Activated gamma-delta T cell (primary cell): ENCODE measurements around the gene RBFOX1.

Experiments used
- DNase-seq: peaks from one replicate; lab custom pipeline; 2025; lab: John Stamatoyannopoulos, UW
- total RNA-seq, 2 donors: gene quantifications; one replicate each; lab custom pipeline; 2026; lab: John Stamatoyannopoulos, UW

Gene RBFOX1
- total RNA-seq, result 0.10 to 0.22 reads per million in 2 donors

- DNase-seq, result no peak
Measured at GRCh38 chr16:7332611-7333010, at the start of gene RBFOX1. Gene RBFOX1 (plus strand): TSS chr16:7332845.

- DNase-seq, result no peak
Measured at GRCh38 chr16:7284780-7285179, 47.9 kb upstream of the RBFOX1 start.

GRCh38 chr16:7285520-7285919, 47.1 kb upstream of the RBFOX1 start:
- DNase-seq, result no peak

GRCh38 chr16:7289299-7289698, 43.3 kb upstream of the RBFOX1 start:
- DNase-seq, result no peak

GRCh38 chr16:7290682-7291081, 42.0 kb upstream of the RBFOX1 start:
- no peak for DNase-seq

GRCh38 chr16:7294020-7294419, 38.6 kb upstream of the RBFOX1 start:
- no peak for DNase-seq

GRCh38 chr16:7303052-7303610, 29.5 kb upstream of the RBFOX1 start:
- DNase-seq, result no peak

GRCh38 chr16:7303660-7304200, 28.9 kb upstream of the RBFOX1 start:
- no peak for DNase-seq

- no peak for DNase-seq
Measured at GRCh38 chr16:7304279-7304678, 28.4 kb upstream of the RBFOX1 start.

- DNase-seq, result no peak
Measured at GRCh38 chr16:7304958-7305357, 27.7 kb upstream of the RBFOX1 start.

GRCh38 chr16:7313170-7313569, 19.5 kb upstream of the RBFOX1 start:
- DNase-seq, result no peak

- no peak for DNase-seq
Measured at GRCh38 chr16:7314163-7314562, 18.5 kb upstream of the RBFOX1 start.

- DNase-seq, result no peak
Measured at GRCh38 chr16:7315813-7316212, 16.8 kb upstream of the RBFOX1 start.

GRCh38 chr16:7316281-7316888, 16.3 kb upstream of the RBFOX1 start:
- DNase-seq, result no peak

- no peak for DNase-seq
Measured at GRCh38 chr16:7317982-7318381, 14.7 kb upstream of the RBFOX1 start.

- no peak for DNase-seq
Measured at GRCh38 chr16:7318686-7319085, 14.0 kb upstream of the RBFOX1 start.

- DNase-seq, result no peak
Measured at GRCh38 chr16:7319514-7319913, 13.1 kb upstream of the RBFOX1 start.

- DNase-seq, result no peak
Measured at GRCh38 chr16:7321661-7322060, 11.0 kb upstream of the RBFOX1 start.

- DNase-seq, result no peak
Measured at GRCh38 chr16:7324321-7324720, 8.3 kb upstream of the RBFOX1 start.

GRCh38 chr16:7325834-7326233, 6.8 kb upstream of the RBFOX1 start:
- no peak for DNase-seq

- no peak for DNase-seq
Measured at GRCh38 chr16:7330709-7331108, 1.9 kb upstream of the RBFOX1 start.

GRCh38 chr16:7331997-7332396, 648 bp upstream of the RBFOX1 start:
- DNase-seq, result no peak

GRCh38 chr16:7333180-7333725, 608 bp downstream of the RBFOX1 start:
- DNase-seq, result no peak
